GM18867 (cell line): Measurements from ENCODE around the gene PTPRK.
"Not testable (repeated sequence)": the region's sequence is repeated elsewhere in the genome, so short reads cannot be mapped to it uniquely, and the experiment has no call there.

Experiments
- ATAC-seq: cut with Tn5 transposase; IDR thresholded peaks from one replicate; pipeline ENCODE4 v1.9.1; 2021; ENCODE audit warnings: mild to moderate bottlenecking, moderate library complexity; ENCODE audit not compliant: unreplicated experiment

PTPRK gene

DNA sequence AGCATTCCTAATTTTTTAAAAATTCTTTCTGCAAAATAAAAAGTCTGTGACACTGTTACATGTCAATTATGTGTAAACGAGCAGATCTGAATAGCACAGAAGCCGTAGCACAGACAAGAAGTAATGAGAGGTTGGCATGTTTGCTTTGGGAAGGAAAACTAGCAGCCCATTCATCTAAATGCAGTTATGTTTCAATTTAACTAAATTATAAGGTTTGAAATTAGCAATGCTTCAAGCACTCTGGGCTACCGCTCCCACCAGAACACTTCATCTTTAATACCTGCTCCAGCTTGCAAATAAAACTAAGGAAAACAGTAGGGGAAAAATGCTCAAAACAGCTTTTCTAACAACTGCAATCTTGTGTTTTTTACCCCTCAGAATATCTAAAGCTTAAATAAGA is 73.9 kb downstream of the PTPRK start:
- no peak for ATAC-seq

DNA sequence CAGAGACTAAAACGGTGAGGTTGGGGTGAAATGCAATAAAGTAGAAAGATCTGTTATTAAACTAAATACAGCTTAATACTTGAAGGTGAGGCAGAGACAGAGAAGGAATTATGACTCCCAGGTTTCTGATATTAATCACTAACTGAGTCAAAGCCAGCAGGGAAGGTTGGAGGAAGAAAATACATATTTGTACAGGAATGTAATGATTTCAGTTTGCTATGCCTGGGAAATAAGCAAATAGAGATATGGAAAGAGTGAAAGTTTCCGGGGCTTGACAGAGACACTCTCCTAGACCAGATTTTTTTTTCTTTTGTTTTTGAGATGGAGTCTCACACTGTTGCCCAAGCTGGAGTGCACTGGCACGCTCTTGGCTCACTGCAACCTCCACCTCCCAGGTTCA is 76.8 kb downstream of the PTPRK start:
- ATAC-seq = no peak

DNA sequence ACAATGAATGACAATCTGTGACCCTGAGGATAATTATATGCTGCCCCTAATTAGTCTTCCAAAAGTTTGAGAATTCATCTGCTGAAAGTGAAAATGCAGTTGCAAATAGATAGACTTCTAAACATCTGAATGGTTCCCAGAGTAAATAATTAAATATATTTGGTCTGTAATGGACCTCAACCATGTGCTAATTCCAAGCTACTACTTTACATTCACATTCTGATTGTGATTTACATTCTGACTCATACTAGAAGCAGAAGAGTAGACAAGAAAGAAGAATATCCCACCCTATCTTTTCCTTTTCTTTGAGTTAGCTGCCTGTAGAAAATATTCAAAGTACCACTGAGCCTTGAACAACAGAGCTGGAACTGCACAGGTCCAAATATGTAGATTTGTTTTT is 80.8 kb downstream of the PTPRK start:
- ATAC-seq = no peak

DNA sequence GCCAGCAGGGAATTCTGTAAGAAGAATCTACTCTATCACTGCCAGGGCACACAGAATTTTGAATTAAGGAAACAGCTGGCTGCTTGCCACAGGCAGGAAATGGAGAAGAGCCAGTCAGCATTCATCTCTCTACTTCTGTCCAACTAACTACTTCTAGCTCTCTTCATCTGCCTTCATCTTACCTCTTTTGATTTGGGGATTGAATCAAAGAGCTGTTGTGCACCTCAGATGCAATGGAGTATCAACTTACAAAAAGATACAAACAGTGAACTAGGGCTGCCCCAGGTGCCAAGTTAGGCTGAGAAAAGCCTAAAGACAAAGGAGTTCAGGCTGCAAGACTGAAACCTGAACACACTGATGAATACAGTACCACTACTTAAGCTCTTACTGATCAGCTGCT is 82.0 kb downstream of the PTPRK start:
- ATAC-seq = no peak

DNA sequence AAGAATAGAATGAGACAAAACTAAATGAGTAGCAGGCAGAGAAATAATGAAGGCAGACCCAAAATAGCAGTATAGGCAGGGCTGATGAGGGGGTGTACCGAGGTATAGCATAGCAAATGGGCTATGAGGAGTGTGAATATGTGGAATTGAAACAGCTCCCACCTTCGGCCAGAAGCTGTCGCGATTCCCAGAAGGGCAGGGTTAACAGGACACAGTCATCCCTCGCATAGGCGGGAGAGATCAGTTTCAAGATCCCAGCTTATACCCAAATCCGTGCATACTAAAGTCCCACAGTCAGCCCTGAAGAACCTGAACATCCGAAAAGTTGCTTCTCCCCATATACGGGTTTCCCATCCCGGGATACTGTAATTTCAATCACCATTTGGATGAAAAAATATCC is 82.7 kb downstream of the PTPRK start:
- no peak for ATAC-seq

DNA sequence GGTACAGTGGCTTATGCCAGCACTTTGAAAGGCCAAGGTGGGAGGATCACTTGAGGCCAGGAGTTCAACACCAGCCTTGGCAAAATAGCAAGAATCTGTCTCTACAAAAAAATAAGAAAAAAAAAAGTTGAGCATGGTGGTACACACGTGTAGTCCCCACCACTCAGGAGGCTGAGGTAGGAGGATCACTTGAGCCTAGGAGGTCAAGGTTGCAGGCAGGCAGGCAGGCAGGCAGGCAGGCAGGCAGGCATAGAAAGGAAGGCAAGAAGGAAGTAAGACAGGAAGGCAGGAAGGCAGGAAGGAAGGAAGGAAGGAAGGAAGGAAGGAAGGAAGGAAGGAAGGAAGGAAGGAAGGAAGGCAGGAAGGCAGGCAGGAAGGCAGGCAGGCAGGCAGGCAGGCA is 85.6 kb downstream of the PTPRK start:
- ATAC-seq = not testable (repeated sequence)

DNA sequence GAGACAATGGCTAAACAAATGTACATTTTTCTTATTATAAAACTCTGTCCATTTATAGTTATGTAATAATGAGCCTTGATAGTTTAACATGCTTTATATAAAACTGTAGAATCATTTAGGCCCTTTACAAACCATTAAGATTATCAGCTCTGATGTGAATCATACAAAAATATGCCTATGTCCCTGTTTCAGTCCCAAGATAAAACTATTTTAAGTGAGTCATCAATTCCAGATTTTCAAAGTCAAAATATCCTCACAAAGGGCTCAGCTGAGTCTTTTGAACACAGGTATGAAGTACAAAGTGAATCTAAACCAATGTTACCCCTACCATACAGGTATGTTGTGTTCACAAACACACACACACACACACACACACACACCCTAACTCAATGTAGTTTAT is 88.0 kb downstream of the PTPRK start:
- no peak for ATAC-seq

DNA sequence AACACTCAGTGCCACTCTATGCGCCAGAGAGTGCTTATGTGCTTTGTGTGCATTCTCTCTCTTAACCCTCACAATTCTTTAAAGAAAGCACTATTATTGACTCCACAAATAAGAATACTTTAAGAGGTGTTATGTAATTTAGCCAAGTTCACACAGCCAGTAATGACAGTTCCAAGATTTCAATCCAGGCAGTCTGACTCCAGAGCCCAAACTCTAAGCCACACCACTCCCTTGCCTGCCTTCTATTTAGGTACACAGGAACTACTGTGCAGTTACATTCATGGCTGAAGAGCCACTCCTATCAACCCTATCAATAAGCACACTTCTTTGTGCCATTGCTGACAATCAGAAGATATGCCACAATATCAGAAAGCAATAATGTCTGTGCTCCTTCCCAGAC is 93.3 kb downstream of the PTPRK start:
- ATAC-seq = no peak

DNA sequence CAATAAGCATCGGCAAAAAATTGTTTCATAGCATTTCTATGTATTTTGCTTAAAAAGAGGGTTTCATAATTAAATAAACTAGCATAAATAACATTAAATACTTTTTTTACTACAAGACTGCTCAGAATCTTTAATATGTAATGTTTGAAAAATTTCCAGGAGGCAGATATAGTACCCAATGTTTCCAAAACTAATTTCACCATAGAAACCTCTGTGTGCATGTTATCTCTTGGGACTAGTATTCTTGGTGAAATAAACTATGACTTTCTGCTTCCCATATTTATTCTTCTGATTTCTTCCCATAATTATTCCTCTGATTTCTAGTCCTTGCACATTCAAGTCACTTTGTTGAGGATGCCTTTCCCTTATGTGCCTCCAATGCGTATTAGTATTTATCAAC is 94.5 kb downstream of the PTPRK start:
- no peak for ATAC-seq

DNA sequence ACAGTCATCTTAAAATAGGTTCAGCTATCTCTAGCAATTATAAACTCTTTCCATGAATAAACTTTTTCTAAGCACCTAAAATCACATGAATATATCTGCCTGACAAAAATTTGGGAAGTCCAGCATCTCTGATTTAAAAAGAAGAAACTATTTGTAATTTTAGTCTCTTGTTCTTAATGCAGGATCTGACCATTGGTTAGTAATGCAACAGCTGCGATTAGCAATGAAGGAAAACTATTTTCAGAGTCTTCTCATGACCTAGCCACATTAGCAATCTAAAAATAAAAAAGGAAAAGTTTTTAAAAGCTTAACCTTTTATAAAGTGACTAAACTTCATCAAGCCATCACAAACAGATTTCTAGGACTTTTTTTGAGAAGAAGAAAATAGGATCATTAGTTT is 97.5 kb downstream of the PTPRK start:
- no peak for ATAC-seq

DNA sequence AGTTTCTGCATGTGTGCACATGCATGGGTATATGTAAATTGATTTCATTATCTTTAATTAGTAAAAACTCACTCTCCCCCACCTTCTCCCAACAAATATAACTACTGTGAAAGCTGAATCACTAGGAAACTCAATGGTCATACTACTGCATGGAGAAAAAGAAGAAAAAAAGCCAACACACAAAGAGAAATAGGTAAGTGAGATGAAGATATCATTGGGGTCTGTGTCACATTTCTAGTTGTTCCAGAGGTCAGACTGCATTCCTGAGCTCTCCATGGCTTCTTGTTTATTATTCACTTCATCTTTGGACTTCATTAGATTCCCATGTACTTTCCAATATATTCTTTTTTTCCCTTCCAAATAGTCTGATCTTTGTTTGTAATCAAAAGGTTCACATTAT is 98.2 kb downstream of the PTPRK start:
- no peak for ATAC-seq

DNA sequence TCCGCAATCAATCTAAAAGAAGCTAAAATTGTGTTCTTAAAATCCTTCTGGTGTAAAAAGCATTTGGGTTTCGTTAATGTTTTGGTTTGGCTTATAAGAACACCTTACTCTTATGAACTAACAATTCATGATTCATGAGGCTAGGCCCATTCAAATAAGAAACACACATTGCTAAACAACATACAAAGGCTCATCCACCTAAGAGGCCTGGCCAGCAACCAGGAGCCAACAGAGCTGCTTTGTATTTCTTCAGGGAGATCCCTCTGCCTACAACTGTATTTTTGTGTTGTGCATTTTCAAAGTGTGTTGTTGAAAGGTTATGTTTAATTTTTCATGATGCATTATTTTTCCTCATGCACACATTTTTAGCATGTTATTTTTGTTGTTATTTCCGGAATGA is 98.6 kb downstream of the PTPRK start:
- ATAC-seq = no peak

DNA sequence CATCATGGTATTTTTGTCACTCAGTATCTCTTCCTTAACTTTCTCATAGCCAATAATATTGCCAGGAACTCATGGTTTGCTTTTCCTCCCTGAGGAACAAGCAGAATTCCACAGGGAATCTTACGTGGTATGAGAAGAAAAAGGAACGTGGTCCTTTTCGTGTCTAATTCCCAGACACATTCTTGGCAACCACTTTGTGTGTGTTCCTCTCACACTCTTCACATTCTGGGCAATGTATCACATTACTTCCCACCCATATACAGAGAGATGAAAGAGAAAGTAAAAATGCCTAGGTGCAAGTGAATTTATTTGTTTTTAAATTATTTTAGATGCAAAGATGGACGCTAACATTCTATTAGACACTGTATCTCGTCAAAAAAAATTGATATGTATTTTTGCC is 102.7 kb downstream of the PTPRK start:
- ATAC-seq = no peak

DNA sequence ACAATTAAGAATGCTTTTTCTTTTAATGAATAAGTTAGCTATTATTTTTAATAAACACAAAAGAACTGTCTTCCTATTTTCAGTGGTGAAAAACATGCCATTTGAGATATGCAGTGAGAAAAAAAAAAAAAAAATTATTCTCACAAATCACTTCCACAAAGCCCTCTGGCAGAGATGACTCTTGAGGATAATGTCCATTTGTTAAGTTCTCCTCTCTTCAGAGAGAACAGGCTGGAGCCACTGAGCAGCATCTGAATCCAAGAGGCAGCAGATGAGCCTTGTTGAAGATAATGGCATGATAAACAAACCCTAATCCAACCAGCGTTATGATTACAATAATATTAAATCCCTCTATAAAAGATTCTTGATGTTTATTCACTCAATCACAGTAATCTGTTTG is 105.0 kb downstream of the PTPRK start:
- no peak for ATAC-seq

DNA sequence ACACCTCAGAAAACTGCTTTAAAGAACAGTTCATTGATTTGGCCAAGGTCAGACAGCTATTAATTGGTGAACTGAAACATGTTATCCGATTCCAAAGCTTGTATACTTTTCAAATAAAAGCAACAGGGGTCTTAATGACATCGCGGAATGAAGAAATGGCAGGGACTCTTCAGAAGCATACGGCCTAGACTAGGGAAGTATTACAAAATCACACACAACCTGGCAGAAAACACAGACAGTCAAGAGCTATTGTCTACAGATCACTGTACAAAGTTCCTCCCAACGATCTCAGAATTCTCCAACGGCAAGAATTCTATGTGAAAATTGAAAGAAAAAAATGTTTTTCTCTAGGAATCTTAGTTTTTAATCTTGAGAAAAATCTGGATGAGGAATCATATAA is 105.5 kb downstream of the PTPRK start:
- no peak for ATAC-seq

DNA sequence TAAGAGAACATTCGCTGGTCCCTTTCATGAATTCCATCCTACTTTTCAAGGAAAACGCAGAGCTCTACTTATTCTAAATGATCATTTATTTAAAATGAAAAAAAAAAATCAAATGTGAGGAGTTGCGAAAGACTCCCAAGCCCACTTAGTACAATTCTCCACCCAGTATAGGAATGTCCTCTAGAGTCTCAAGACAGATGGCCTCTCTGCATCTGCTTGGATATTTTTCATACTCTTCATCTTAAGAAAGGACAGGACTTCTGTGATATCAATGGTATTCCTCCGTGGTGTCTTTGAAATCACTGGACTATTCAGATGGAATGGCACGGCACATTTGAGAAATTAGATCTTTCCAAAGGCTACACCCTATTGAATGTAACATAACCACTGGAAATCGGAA is 107.1 kb downstream of the PTPRK start:
- no peak for ATAC-seq

DNA sequence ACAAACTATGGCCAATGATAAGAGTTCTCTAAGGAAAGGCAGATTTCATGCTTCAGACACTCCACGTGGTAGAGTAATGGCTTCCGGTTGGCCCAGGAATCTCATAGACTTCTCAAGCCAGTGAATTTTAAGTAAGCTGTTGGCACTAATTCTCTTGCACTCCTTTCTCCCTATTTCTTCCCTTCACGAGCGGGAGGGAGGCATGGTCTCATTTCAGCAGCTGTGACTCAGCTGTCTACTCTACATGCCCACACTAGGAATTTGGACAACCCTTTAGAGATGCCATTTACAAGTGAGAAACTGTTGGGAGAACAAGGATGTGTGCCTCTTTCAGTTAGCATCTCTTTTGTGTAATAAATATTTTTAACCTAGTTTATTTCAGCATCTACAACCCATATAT is 107.7 kb downstream of the PTPRK start:
- no peak for ATAC-seq

DNA sequence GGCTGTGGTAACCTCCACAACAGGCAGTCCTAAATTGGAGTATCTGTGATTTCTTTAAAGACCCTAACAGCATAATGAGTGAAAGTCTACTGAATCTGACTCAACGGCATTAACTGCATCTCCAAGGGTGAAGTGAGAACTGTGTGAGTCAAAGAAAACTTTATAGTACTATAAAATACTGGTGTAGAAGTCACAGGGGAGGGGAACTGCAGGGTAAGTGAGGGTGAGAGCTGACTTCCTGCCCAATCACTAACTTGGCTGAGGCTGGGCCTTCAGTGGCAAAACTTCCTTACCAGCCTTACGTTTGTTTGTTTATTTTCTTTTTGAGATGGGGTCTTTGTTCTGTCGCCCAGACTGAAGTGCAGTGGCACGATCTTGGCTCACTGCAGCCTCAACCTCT is 109.8 kb downstream of the PTPRK start:
- no peak for ATAC-seq

DNA sequence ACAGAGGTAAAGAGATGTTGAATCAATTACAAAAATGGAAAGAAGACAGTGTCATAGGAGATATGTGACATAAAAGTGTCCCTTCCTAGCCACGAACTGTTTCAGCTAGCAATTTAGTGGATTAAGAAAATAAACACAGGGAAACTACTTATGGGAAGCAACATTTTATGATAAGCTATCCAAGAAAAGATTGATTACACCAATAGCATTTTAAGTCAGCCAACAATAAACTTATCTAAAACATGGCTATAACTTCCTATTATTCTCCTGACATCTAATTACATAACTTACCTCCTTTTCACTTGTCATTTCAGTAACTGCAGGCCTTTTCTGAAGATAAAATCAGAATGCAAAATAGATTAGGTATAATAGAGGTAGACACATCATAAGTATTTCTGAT is 111.4 kb downstream of the PTPRK start:
- no peak for ATAC-seq

DNA sequence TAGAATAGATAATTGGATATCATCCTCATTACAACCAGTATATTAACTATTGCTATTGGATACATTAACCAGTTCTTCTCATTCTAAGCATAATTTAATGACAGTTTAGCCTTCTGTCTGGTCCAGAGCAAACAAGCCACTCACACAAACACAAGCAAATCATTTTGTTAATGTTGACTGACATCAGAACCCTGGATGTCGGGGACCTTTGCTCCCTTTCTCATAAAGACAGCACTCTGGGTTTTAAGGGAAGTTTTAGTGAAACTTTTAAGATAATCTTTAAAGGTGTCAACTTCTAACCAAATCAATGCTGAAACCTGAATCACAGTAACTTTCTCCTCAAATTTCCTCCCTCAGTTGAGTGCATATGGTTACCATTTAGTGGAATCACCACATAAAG is 113.9 kb downstream of the PTPRK start:
- ATAC-seq = no peak

DNA sequence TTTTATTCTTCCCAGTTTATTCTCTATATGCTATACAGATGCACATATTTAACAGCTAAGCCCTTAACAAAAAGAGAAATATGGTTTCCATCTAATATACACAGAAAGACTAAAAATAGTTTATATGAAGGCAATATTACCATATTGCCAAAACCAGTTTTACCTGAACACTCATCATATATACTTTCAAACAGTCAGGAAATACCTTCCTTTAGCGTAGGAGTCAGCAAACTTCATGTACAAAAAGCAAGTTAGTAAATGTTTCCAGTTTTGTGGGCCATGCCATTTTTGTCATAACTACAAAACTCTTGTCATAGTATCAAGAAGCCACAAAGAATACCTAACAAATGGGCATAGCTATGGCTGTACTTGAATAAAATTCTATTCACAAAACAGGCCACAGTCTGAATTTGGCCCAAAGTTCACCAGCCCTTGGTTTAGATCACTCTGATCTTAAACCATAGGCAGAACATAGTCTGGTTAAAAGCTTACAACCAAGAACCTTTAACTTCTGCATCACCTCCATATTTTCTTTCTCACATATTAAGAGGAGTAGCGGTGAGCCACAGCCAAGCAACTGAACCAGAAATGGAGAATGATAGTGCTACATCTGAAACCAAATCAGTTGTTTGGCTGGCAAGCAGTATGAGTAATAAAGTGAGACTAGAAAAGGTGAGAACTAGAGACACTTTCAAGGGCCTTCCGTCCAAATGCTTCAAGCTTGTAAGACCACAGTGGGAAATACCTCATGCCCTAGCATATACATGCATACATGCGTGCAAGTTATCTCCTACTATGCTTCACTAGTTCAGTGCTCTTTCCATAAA is 116.6 kb downstream of the PTPRK start:
- ATAC-seq = peak; percentile 84

DNA sequence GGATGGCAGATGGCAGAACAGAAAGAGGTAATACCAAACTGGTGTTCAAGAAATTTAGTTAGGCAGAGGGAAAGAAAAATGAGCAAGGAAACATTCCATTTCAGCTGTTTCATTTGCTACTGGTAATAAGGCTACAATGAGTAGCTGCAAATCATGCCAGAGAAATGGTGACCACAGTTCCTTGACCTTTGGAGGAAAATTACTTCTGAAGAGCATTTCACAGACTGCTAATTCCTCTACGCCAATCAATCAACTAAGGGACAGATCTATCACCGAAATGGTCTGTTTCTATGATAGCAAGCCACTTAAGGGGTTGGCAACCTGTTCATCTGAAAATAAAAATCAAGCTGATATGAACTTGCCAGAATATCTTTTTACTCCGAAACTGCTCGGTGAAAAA is 119.5 kb downstream of the PTPRK start:
- no peak for ATAC-seq

DNA sequence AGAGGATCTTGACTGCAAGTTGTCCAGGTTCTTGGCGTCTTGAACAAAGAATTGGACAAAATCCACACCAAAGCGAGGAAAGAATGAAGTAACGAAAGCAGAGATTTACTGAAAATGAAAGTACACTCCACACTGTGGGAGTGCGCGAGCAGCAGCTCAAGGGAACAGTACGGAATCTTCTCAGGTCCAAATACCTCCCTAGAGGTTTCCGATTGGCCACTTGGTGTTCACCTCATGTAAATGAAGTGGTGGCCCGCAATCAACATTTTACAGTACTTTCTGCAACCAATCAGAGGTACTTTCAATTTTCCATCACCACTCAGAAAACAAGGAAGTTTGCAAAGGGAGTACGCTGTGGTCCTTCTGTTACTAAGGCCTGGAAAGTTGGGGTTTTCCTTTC is 122.4 kb downstream of the PTPRK start:
- ATAC-seq = no peak
